Measurements from ENCODE around the gene ANXA1. TPM values are rescaled to one million over a fixed set of nuclear protein-coding genes. Genes with fewer than 3 reads are reported as not detected.
A peak's percentile ranks its signal among the peaks of the same experiment; 100 is the strongest.

The ANXA1 gene
- total and polyA plus RNA-seq, 2 of the 13 experiments (the other 11 are each of a cell fraction or from before 2014, with no cell fraction given), result 0.15 to 0.20 TPM

- POLR2A ChIA-PET, result no interaction called here
- H3K9ac ChIP-seq (ENCODE audit: insufficient read depth, low read depth, low read length), result no peak overlapping the region
- no peaks in the 10 kb centered on the region for H3K9me3 ChIP-seq (ENCODE audit: low read length)
- no peak for TF ChIP-seq ZNF331 (CRISPR knock-in tag; IDR thresholded peaks at IDR 0.05)
- TF ChIP-seq MTA3 (CRISPR knock-in tag; IDR thresholded peaks at IDR 0.05), result no peak
- no peak for TF ChIP-seq ZNF790 (CRISPR knock-in tag; IDR thresholded peaks at IDR 0.05; ENCODE audit: borderline replicate concordance)
- TF ChIP-seq GATA4 (IDR thresholded peaks at IDR 0.05; ENCODE audit: borderline replicate concordance, low read depth), result no peak
- ATAC-seq, result no peak
- no peaks in the 10 kb centered on the region for H4K20me1 ChIP-seq (ENCODE audit: insufficient read depth, low read length)
- H3K27me3 ChIP-seq (ENCODE audit: control insufficient read depth in 1 of 2, insufficient read depth in 2 of 2, low read length in 2 of 2), result 0 out of 5 replicates have a peak, but pooled peaks cover 0 to 3% of the 10 kb centered on the region in 2 experiments
- BruUV-seq (replicated peaks), result no TSS peak
- intact Hi-C loops (cut with micrococcal nuclease; ENCODE audit: unreplicated experiment), result no loop called here
- no peaks in the 10 kb centered on the region for H3K79me2 ChIP-seq (ENCODE audit: insufficient read depth, low read length)
- H3K4me3 ChIP-seq (replicated peaks in 1 of 3; ENCODE audit: insufficient read depth in 1 of 3, low read depth in 2 of 3, low read length in 3 of 3), result no peak overlapping the region
- in situ Hi-C loops (cut with HindIII; ENCODE audit: extremely low pct_ligation_motif_present, low pct_unique_long_range_greater_than_20kb), result no loop called here
- H2AFZ ChIP-seq (ENCODE audit: low read length), result no peak overlapping the region
- no peak for FAIRE-seq
- H3K36me3 ChIP-seq (replicated peaks in 1 of 2; ENCODE audit: control insufficient read depth in 1 of 2, insufficient read depth in 2 of 2, low read length in 2 of 2), result no peaks in the 10 kb centered on the region
- no peak overlapping the region for H3K4me2 ChIP-seq (ENCODE audit: low read depth, low read length)
- H3K4me1 ChIP-seq (ENCODE audit: insufficient read depth, low read length), result no peaks in the 10 kb centered on the region
- DNase-seq (ENCODE audit: low spot score), result no peak
- CTCF ChIA-PET (ENCODE audit: low intra/inter-chr PET ratio, low total read pairs), result no interaction called here
- no peak overlapping the region for H3K27ac ChIP-seq (ENCODE audit: extremely low read length, insufficient read depth, low read length)
These were observed 16.3 kb upstream of the ANXA1 start for GRCh38 chr9:73135394-73135793.

DNA sequence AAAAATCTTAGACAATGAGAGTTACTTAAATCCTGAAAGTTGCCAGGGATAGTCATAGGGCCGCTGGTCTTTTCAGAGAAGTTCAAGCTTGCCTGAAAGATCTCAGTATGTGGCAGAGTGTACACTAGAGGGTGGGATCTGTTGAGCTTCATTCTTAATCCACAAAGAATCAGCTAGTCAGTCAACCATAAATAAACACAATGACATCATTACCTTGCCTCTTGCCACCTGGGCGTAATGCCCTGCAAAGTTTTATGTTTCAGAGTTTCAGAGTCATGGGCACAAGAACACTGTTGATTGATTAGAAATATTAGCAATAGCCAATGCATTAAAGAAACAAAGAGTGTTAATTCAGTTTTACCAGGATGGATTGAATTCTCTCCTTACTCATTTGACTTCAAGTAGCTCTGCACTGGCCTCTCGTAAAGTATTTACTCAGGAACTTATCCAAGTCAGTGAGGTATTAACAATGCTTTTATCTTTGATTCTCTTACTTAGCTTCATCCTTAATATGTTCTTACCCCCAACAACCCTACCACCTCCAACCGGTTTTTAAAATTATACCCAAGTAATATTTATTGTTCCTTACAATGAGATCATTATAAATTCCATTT is 14.3 kb upstream of the ANXA1 start:
- H3K27ac ChIP-seq (ENCODE audit: extremely low read length, insufficient read depth, low read length), result no peak overlapping the region
- ATAC-seq (no peak), DNase-seq (ENCODE audit: low spot score) (no peak), FAIRE-seq (no peak)
- 14% methylated on average over 4 of the region's 4 CpGs for WGBS (ENCODE audit: low lambda C conversion rate)
- ChIA-PET CTCF (ENCODE audit: low intra/inter-chr PET ratio, low total read pairs) (no interaction called here), POLR2A (no interaction called here)
- intact Hi-C loops (cut with micrococcal nuclease; ENCODE audit: unreplicated experiment), result no loop called here
- in situ Hi-C loops (cut with HindIII; ENCODE audit: extremely low pct_ligation_motif_present, low pct_unique_long_range_greater_than_20kb), result no loop called here
- H3K4me2 ChIP-seq (ENCODE audit: low read depth, low read length), result no peak overlapping the region
- no peaks in the 10 kb centered on the region for H3K79me2 ChIP-seq (ENCODE audit: insufficient read depth, low read length)
- H4K20me1 ChIP-seq (ENCODE audit: insufficient read depth, low read length), result no peaks in the 10 kb centered on the region
- H3K36me3 ChIP-seq (replicated peaks in 1 of 2; ENCODE audit: control insufficient read depth in 1 of 2, insufficient read depth in 2 of 2, low read length in 2 of 2), result no peaks in the 10 kb centered on the region
- H3K9ac ChIP-seq (ENCODE audit: insufficient read depth, low read depth, low read length), result no peak overlapping the region
- TF ChIP-seq ZNF629 (CRISPR knock-in tag; conservative IDR thresholded peaks at IDR 0.05) (no peak), ZNF235 (CRISPR knock-in tag; IDR thresholded peaks at IDR 0.05; ENCODE audit: borderline replicate concordance) (no peak), ELF3 (CRISPR knock-in tag; IDR thresholded peaks at IDR 0.05) (no peak), ATF7 (IDR thresholded peaks at IDR 0.05) (peak; percentile 59; the same call in 1 of the 2 replicates), ATF7 (CRISPR knock-in tag; IDR thresholded peaks at IDR 0.05) (no peak), ZNF124 (CRISPR knock-in tag; IDR thresholded peaks at IDR 0.05) (no peak), KMT2B (CRISPR knock-in tag; IDR thresholded peaks at IDR 0.05) (no peak)
- TF ChIP-seq, protein P1, sequence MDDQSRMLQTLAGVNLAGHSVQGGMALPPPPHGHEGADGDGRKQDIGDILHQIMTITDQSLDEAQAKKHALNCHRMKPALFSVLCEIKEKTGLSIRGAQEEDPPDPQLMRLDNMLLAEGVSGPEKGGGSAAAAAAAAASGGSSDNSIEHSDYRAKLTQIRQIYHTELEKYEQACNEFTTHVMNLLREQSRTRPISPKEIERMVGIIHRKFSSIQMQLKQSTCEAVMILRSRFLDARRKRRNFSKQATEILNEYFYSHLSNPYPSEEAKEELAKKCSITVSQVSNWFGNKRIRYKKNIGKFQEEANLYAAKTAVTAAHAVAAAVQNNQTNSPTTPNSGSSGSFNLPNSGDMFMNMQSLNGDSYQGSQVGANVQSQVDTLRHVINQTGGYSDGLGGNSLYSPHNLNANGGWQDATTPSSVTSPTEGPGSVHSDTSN (CRISPR knock-in tag; IDR thresholded peaks at IDR 0.05; ENCODE audit: borderline replicate concordance), result no peak
- 0 out of 5 replicates have a peak, but pooled peaks cover 0 to 2% of the 10 kb centered on the region in 2 experiments for H3K27me3 ChIP-seq (ENCODE audit: control insufficient read depth in 1 of 2, insufficient read depth in 2 of 2, low read length in 2 of 2)
- no peaks in the 10 kb centered on the region for H3K9me3 ChIP-seq (ENCODE audit: low read length)
- no TSS peak for BruUV-seq (replicated peaks)
- H3K4me1 ChIP-seq (ENCODE audit: insufficient read depth, low read length), result no peaks in the 10 kb centered on the region
- H2AFZ ChIP-seq (ENCODE audit: low read length), result no peak overlapping the region
- no peak overlapping the region for H3K4me3 ChIP-seq (replicated peaks in 1 of 3; ENCODE audit: insufficient read depth in 1 of 3, low read depth in 2 of 3, low read length in 3 of 3)
